Progenitor cell of endocrine pancreas (in vitro differentiated cells): ENCODE data around the gene VWC2. TPM values are rescaled to one million over a fixed set of nuclear protein-coding genes. Genes with fewer than 3 reads are reported as not detected.

ENCODE experiments used
- DNase-seq: peaks from one replicate; pipeline ENCODE4 v3.0.0; 2021; ENCODE audit warnings: low spot score; ENCODE audit not compliant: unreplicated experiment
- H3K27ac Mint-ChIP-seq: 2 replicates; pipeline ENCODE4 v1.8.0; 2021; ENCODE audit warnings: mild to moderate bottlenecking, moderate library complexity, mixed read lengths
- H3K27me3 Mint-ChIP-seq: 2 replicates; pipeline ENCODE4 v1.8.0; 2021; ENCODE audit warnings: mixed read lengths
- H3K36me3 Mint-ChIP-seq: 2 replicates; pipeline ENCODE4 v1.8.0; 2022; ENCODE audit warnings: mixed read lengths; ENCODE audit not compliant: insufficient read depth
- H3K4me1 Mint-ChIP-seq: 2 replicates; pipeline ENCODE4 v1.8.0; 2021; ENCODE audit warnings: low read depth, mixed read lengths
- H3K4me3 Mint-ChIP-seq: 2 replicates; pipeline ENCODE4 v1.8.0; 2021; ENCODE audit warnings: low read depth, mild to moderate bottlenecking, moderate library complexity, mixed read lengths
- H3K9me3 Mint-ChIP-seq: 2 replicates; pipeline ENCODE4 v1.8.0; 2021; ENCODE audit warnings: low read depth, mixed read lengths
- CTCF ChIP-seq: fragments of 200-600 bp; sonication (generic); IDR thresholded peaks from one replicate; pipeline ENCODE4 v1.5.0; 2021; ENCODE audit warnings: antibody characterized with exemption, mild to moderate bottlenecking; ENCODE audit not compliant: unreplicated experiment
- total RNA-seq: library from RNA; stranded (reverse); gene quantifications from 2 replicates; pipeline ENCODE4 v1.2.1, GENCODE V29; 2021

VWC2 gene
- total RNA-seq, 1 donor from 2014 or later = 0.02 TPM

GRCh38 chr7:49770838-49771237, 2.6 kb upstream of the VWC2 start:
- no peak for DNase-seq
- Mint-ChIP-seq H3K27ac (no peak overlapping the region), H3K9me3 (no peaks in the 10 kb centered on the region), H3K4me1 (peaks cover 11% of the 10 kb centered on the region), H3K27me3 (peaks cover 74% of the 10 kb centered on the region), H3K36me3 (no peaks in the 10 kb centered on the region), H3K4me3 (no peak overlapping the region)
- TF ChIP-seq CTCF = no peak

GRCh38 chr7:49771427-49772176, 1.8 kb upstream of the VWC2 start:
- Mint-ChIP-seq H3K4me3 (no peak overlapping the region), H3K27me3 (peaks cover 79% of the 10 kb centered on the region), H3K9me3 (no peaks in the 10 kb centered on the region), H3K27ac (no peak overlapping the region), H3K36me3 (no peaks in the 10 kb centered on the region), H3K4me1 (peaks cover 11% of the 10 kb centered on the region)
- no peak for DNase-seq
- no peak for TF ChIP-seq CTCF

GRCh38 chr7:49772916-49773217, 571 bp upstream of the VWC2 start:
- H3K27ac Mint-ChIP-seq = no peak overlapping the region
- TF ChIP-seq CTCF = no peak
- H3K4me3 Mint-ChIP-seq = peak overlapping the region; percentile 78
- H3K36me3 Mint-ChIP-seq = no peaks in the 10 kb centered on the region
- no peaks in the 10 kb centered on the region for H3K9me3 Mint-ChIP-seq
- DNase-seq = no peak
- peaks cover 81% of the 10 kb centered on the region for H3K27me3 Mint-ChIP-seq
- H3K4me1 Mint-ChIP-seq = peaks cover 11% of the 10 kb centered on the region

GRCh38 chr7:49773936-49774458, 559 bp downstream of the VWC2 start:
- Mint-ChIP-seq H3K9me3 (no peaks in the 10 kb centered on the region), H3K27me3 (peaks cover 80% of the 10 kb centered on the region), H3K4me1 (peaks cover 11% of the 10 kb centered on the region), H3K27ac (no peak overlapping the region), H3K36me3 (no peaks in the 10 kb centered on the region), H3K4me3 (peak overlapping the region; percentile 58)
- no peak for DNase-seq
- no peak for TF ChIP-seq CTCF

- Mint-ChIP-seq H3K36me3 (no peaks in the 10 kb centered on the region), H3K9me3 (no peaks in the 10 kb centered on the region), H3K27ac (no peak overlapping the region), H3K4me1 (peaks cover 11% of the 10 kb centered on the region), H3K27me3 (peaks cover 81% of the 10 kb centered on the region), H3K4me3 (peak overlapping the region; percentile 71)
- DNase-seq = no peak
- TF ChIP-seq CTCF = no peak
Measured at GRCh38 chr7:49774459-49775064, 1.1 kb downstream of the VWC2 start.
